ENCODE measurements around the gene CTNNAL1.
"Not testable (repeated sequence)": the region's sequence is repeated elsewhere in the genome, so short reads cannot be mapped to it uniquely, and the experiment has no call there.

Gene CTNNAL1

GRCh38 chr9:109012876-109013678, at the start of gene CTNNAL1:
TSS of gene CTNNAL1 (minus strand) at chr9:109013499. CDS start at chr9:109013442, 57 bp downstream.
- DNase-seq (ENCODE audit: low read depth) = peak; percentile 79

GRCh38 chr9:109062543-109062942, 49.2 kb upstream of the CTNNAL1 start:
- DNase-seq (ENCODE audit: low read depth) = no peak

- DNase-seq (ENCODE audit: low read depth) = no peak
Measured at GRCh38 chr9:109060191-109060590, 46.9 kb upstream of the CTNNAL1 start.

GRCh38 chr9:109053121-109053520, 39.8 kb upstream of the CTNNAL1 start:
- DNase-seq (ENCODE audit: low read depth) = not testable (repeated sequence)

- no peak for DNase-seq (ENCODE audit: low read depth)
Measured at GRCh38 chr9:109052416-109052815, 39.1 kb upstream of the CTNNAL1 start.

- DNase-seq (ENCODE audit: low read depth) = no peak
Measured at GRCh38 chr9:109051733-109052132, 38.4 kb upstream of the CTNNAL1 start.

GRCh38 chr9:109050444-109050843, 37.1 kb upstream of the CTNNAL1 start:
- DNase-seq (ENCODE audit: low read depth) = no peak

GRCh38 chr9:109048822-109049221, 35.5 kb upstream of the CTNNAL1 start:
- DNase-seq (ENCODE audit: low read depth) = no peak

- no peak for DNase-seq (ENCODE audit: low read depth)
Measured at GRCh38 chr9:109047259-109047658, 34.0 kb upstream of the CTNNAL1 start.

- no peak for DNase-seq (ENCODE audit: low read depth)
Measured at GRCh38 chr9:109046346-109046745, 33.0 kb upstream of the CTNNAL1 start.

GRCh38 chr9:109043578-109043977, 30.3 kb upstream of the CTNNAL1 start:
- DNase-seq (ENCODE audit: low read depth) = no peak

- DNase-seq (ENCODE audit: low read depth) = no peak
Measured at GRCh38 chr9:109040571-109040970, 27.3 kb upstream of the CTNNAL1 start.

- no peak for DNase-seq (ENCODE audit: low read depth)
Measured at GRCh38 chr9:109039539-109039938, 26.2 kb upstream of the CTNNAL1 start.

- no peak for DNase-seq (ENCODE audit: low read depth)
Measured at GRCh38 chr9:109037946-109038715, 24.8 kb upstream of the CTNNAL1 start.

- DNase-seq (ENCODE audit: low read depth) = no peak
Measured at GRCh38 chr9:109036744-109037680, 23.7 kb upstream of the CTNNAL1 start.

GRCh38 chr9:109035684-109036423, 22.6 kb upstream of the CTNNAL1 start:
- no peak for DNase-seq (ENCODE audit: low read depth)

GRCh38 chr9:109033941-109034700, 20.8 kb upstream of the CTNNAL1 start:
- no peak for DNase-seq (ENCODE audit: low read depth)

GRCh38 chr9:109031241-109031640, 17.9 kb upstream of the CTNNAL1 start:
- DNase-seq (ENCODE audit: low read depth) = no peak

GRCh38 chr9:109030426-109030825, 17.1 kb upstream of the CTNNAL1 start:
- DNase-seq (ENCODE audit: low read depth) = no peak

- no peak for DNase-seq (ENCODE audit: low read depth)
Measured at GRCh38 chr9:109028457-109028856, 15.2 kb upstream of the CTNNAL1 start.

GRCh38 chr9:109027176-109027575, 13.9 kb upstream of the CTNNAL1 start:
- DNase-seq (ENCODE audit: low read depth) = no peak
